GM23338 (cell line): ENCODE measurements around the gene APBA2. TPM values are rescaled to one million over a fixed set of nuclear protein-coding genes. Genes with fewer than 3 reads are reported as not detected.

Source experiments
- ATAC-seq: fragments of 200-7000 bp; cut with Tn5 transposase; 3 replicates; pipeline ENCODE4 v1.9.1; 2020
- DNase-seq: peaks from one replicate; pipeline ENCODE4 v3.0.0-alpha.2; 2015; ENCODE audit warnings: low spot score
- H2AFZ ChIP-seq: fragments of 200-600 bp; sonication (generic); 2 replicates; pipeline ENCODE4 v1.8.0; 2016; ENCODE audit warnings: antibody characterized with exemption, mild to moderate bottlenecking, moderate library complexity
- H3F3A ChIP-seq: fragments of 200-600 bp; sonication (generic); replicated peaks from 2 replicates; pipeline ENCODE4 v1.8.0; 2017; ENCODE audit warnings: antibody characterized with exemption, mixed run types, low read depth
- H3K27ac ChIP-seq: fragments of 200-600 bp; sonication (generic); 2 replicates; pipeline ENCODE4 v1.6.1; 2016; ENCODE audit warnings: low read depth
- H3K27me3 ChIP-seq: fragments of 200-600 bp; sonication (generic); 2 replicates; pipeline ENCODE4 v1.8.0; 2016; ENCODE audit warnings: mild to moderate bottlenecking, mixed run types, moderate library complexity; ENCODE audit not compliant: insufficient read depth
- H3K36me3 ChIP-seq: fragments of 200-600 bp; sonication (generic); 2 replicates; pipeline ENCODE4 v1.8.0; 2016; ENCODE audit warnings: mild to moderate bottlenecking; ENCODE audit not compliant: insufficient read depth
- H3K4me1 ChIP-seq: fragments of 200-600 bp; sonication (generic); 2 replicates; pipeline ENCODE4 v1.8.0; 2016; ENCODE audit warnings: mild to moderate bottlenecking, moderate library complexity; ENCODE audit not compliant: insufficient read depth
- H3K4me2 ChIP-seq: fragments of 200-600 bp; sonication (generic); 2 replicates; pipeline ENCODE4 v1.7.1; 2017; ENCODE audit warnings: mixed run types
- H3K4me3 ChIP-seq: fragments of 200-600 bp; sonication (generic); 2 replicates; pipeline ENCODE4 v1.6.1; 2016; ENCODE audit warnings: mixed run types
- H3K79me2 ChIP-seq: fragments of 200-600 bp; sonication (generic); replicated peaks from 2 replicates; pipeline ENCODE4 v1.8.0; 2017; ENCODE audit warnings: mild to moderate bottlenecking; ENCODE audit not compliant: insufficient read depth
- H3K9me2 ChIP-seq: fragments of 200-600 bp; sonication (generic); 2 replicates; pipeline ENCODE4 v1.8.0; 2017; ENCODE audit not compliant: insufficient read depth
- H4K20me1 ChIP-seq: fragments of 200-600 bp; sonication (generic); replicated peaks from 2 replicates; pipeline ENCODE4 v1.8.0; 2017; ENCODE audit warnings: mild to moderate bottlenecking; ENCODE audit not compliant: insufficient read depth
- H3K27ac Mint-ChIP-seq: 2 replicates; pipeline ENCODE4 v1.8.0; 2020; ENCODE audit warnings: inconsistent platforms, mild to moderate bottlenecking, moderate library complexity, mixed read lengths
- H3K27me3 Mint-ChIP-seq: 3 replicates; pipeline ENCODE4 v1.8.0; 2022; ENCODE audit warnings: low read depth, mild to moderate bottlenecking, moderate library complexity, mixed read lengths, inconsistent platforms; ENCODE audit not compliant: insufficient read depth, poor library complexity
- H3K36me3 Mint-ChIP-seq: 3 replicates; pipeline ENCODE4 v1.8.0; 2021; ENCODE audit warnings: low read depth, mild to moderate bottlenecking, inconsistent platforms, moderate library complexity, mixed read lengths
- H3K4me1 Mint-ChIP-seq: 3 replicates; pipeline ENCODE4 v1.8.0; 2020; ENCODE audit warnings: mild to moderate bottlenecking, inconsistent platforms, mixed read lengths
- H3K4me3 Mint-ChIP-seq: 3 replicates; pipeline ENCODE4 v1.8.0; 2021; ENCODE audit warnings: moderate library complexity, mild to moderate bottlenecking, inconsistent platforms, mixed read lengths
- H3K9me3 Mint-ChIP-seq: 3 replicates; pipeline ENCODE4 v1.8.0; 2020; ENCODE audit warnings: moderate library complexity, mild to moderate bottlenecking, inconsistent platforms, mixed read lengths
- CREB1 ChIP-seq: fragments of 250-450 bp; sonication (Bioruptor Pico); IDR thresholded peaks from 2 replicates; pipeline ENCODE4 v1.5.0; 2020; ENCODE audit warnings: low read depth, mild to moderate bottlenecking, moderate library complexity
- NANOG ChIP-seq: IDR thresholded peaks from 2 replicates; pipeline ENCODE4 v1.6.1; 2016; ENCODE audit warnings: antibody characterized with exemption, borderline replicate concordance
- ZNF462 ChIP-seq: fragments of 250-450 bp; sonication (Bioruptor Pico); IDR thresholded peaks from 2 replicates; pipeline ENCODE4 v1.5.0; 2020; ENCODE audit warnings: mild to moderate bottlenecking, moderate library complexity
- polyA plus RNA-seq: library from polyadenylated mRNA; unstranded; fragments of >200 nt; fragmentation: Nextera tagmentation; extraction: Ambion mirVana; gene quantifications from 2 replicates; pipeline ENCODE4 v1.2.1, GENCODE V29; 2016
- total RNA-seq: library from RNA; depleted of rRNA; stranded (reverse); fragments of >200 nt; shearing (Covaris generic); gene quantifications from 2 replicates; pipeline ENCODE4 v1.2.3, GENCODE V29; 2014
- TF ChIP-seq, protein P1 (sequence below), 2 experiments: fragments of 200-600 bp in 1 of 2; sonication (generic) in 1 of 2; conservative IDR thresholded peaks; 2 replicates each; pipeline versions ENCODE4 v1.5.1 to v1.6.1; 2016 to 2017; ENCODE audit warnings: antibody characterized with exemption in 2 of 2, low read depth in 2 of 2, mild to moderate bottlenecking in 2 of 2, moderate library complexity in 1 of 2

The APBA2 gene
- total and polyA plus RNA-seq, 2 experiments from 2014 or later = 5.9 to 24.7 TPM

GRCh38 chr15:29124581-29125381 is 239.0 kb downstream of the APBA2 start:
- DNase-seq = peak; percentile 51
- H3K4me2 ChIP-seq = no peak overlapping the region
- peak; percentile 20 for ATAC-seq

DNA sequence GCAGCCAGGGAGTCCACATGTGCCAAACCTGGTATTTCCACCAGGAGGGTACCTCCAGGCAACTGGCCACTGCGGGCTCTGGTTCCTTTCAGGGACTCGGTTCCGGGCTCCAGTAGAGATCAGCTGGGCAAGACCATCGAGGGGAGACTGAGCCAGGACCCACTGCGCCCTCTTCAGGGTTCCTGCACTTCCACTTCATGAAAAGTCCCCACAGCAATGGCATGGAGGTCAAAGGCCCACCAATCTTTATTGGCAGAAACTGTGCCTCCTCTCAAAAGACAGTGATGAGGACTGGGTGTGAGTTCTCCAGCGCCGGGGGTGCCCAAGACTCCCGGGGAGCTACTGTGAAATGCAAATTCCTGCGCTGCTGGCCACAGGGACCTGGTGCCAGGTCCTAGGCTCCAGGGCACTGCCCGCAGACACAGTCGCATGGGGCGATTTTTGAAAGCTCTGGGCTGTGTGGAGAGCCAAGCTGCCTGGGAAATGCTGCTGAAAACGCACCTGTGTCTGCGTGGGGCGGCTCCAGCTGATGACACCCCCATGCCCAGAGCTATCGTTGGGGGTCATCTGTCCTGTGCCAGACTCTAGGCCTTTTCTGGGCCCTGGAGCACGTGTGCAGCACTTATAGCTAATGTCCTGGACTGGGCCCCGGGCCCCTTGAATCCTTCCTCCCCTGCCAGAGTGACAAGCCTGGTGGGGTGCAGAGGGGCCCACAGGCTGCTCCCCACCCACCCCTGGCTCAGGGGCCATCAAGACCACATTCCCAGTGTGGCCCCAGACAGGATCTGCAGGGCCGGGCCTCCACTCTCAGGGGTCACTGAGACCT is 239.8 kb downstream of the APBA2 start:
- H3K9me2 ChIP-seq = no peaks in the 10 kb centered on the region
- H3K27me3 ChIP-seq = no peaks in the 10 kb centered on the region
- H3K4me3 ChIP-seq = no peak overlapping the region
- H3F3A ChIP-seq = no peaks in the 10 kb centered on the region
- Mint-ChIP-seq H3K27me3 (peaks cover 6% of the 10 kb centered on the region), H3K9me3 (no peaks in the 10 kb centered on the region), H3K27ac (no peak overlapping the region), H3K4me3 (no peak overlapping the region), H3K36me3 (no peaks in the 10 kb centered on the region), H3K4me1 (peaks cover 28% of the 10 kb centered on the region)
- ATAC-seq = no peak
- H3K79me2 ChIP-seq = no peaks in the 10 kb centered on the region
- DNase-seq = no peak
- no peak overlapping the region for H3K4me2 ChIP-seq
- H3K36me3 ChIP-seq = no peaks in the 10 kb centered on the region
- no peak overlapping the region for H2AFZ ChIP-seq
- TF ChIP-seq, protein P1, sequence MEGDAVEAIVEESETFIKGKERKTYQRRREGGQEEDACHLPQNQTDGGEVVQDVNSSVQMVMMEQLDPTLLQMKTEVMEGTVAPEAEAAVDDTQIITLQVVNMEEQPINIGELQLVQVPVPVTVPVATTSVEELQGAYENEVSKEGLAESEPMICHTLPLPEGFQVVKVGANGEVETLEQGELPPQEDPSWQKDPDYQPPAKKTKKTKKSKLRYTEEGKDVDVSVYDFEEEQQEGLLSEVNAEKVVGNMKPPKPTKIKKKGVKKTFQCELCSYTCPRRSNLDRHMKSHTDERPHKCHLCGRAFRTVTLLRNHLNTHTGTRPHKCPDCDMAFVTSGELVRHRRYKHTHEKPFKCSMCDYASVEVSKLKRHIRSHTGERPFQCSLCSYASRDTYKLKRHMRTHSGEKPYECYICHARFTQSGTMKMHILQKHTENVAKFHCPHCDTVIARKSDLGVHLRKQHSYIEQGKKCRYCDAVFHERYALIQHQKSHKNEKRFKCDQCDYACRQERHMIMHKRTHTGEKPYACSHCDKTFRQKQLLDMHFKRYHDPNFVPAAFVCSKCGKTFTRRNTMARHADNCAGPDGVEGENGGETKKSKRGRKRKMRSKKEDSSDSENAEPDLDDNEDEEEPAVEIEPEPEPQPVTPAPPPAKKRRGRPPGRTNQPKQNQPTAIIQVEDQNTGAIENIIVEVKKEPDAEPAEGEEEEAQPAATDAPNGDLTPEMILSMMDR (conservative IDR thresholded peaks at IDR 0.05; ENCODE audit: low read depth in 2 of 2) = peak in 1 of 2 experiments; percentile 16; a peak in 2 of 4 replicates
- no peak for TF ChIP-seq ZNF462 (CRISPR knock-in tag)
- H3K27ac ChIP-seq = no peak overlapping the region
- no peaks in the 10 kb centered on the region for H3K4me1 ChIP-seq
- H4K20me1 ChIP-seq = no peaks in the 10 kb centered on the region

More at GRCh38 chr15:29124581-29125381, 239.0 kb downstream of the APBA2 start:
- Mint-ChIP-seq H3K4me1 (peaks cover 23% of the 10 kb centered on the region), H3K9me3 (no peaks in the 10 kb centered on the region), H3K27ac (no peak overlapping the region), H3K36me3 (no peaks in the 10 kb centered on the region), H3K27me3 (peaks cover 6% of the 10 kb centered on the region), H3K4me3 (no peak overlapping the region)
- no peaks in the 10 kb centered on the region for H3K36me3 ChIP-seq
- H3K27me3 ChIP-seq = no peaks in the 10 kb centered on the region
- H2AFZ ChIP-seq = no peak overlapping the region
- no peaks in the 10 kb centered on the region for H3K4me1 ChIP-seq
- H3K9me2 ChIP-seq = no peaks in the 10 kb centered on the region
- H3K27ac ChIP-seq = no peak overlapping the region
- no peaks in the 10 kb centered on the region for H3K79me2 ChIP-seq
- no peak overlapping the region for H3K4me3 ChIP-seq
- no peaks in the 10 kb centered on the region for H3F3A ChIP-seq
- no peaks in the 10 kb centered on the region for H4K20me1 ChIP-seq
- TF ChIP-seq, protein P1 (conservative IDR thresholded peaks at IDR 0.05; ENCODE audit: low read depth in 2 of 2) = peak; percentile 29 to 52
- no peak for TF ChIP-seq NANOG
- no peak for TF ChIP-seq CREB1 (CRISPR knock-in tag)
